SK-N-SH treated with all-trans-retinoic acid at 6 μM for 48 hours (cell line): ENCODE results near the gene AREG.

Experiments
- ARNTL ChIP-seq: fragments of 450-650 bp; formaldehyde crosslinking; IDR thresholded peaks from 2 replicates; pipeline ENCODE4 v1.5.0; 2020; ENCODE audit warnings: low read depth, mild to moderate bottlenecking, moderate library complexity, borderline replicate concordance
- CSDC2 ChIP-seq: fragments of 250-450 bp; sonication (Bioruptor Pico); IDR thresholded peaks from 2 replicates; pipeline ENCODE4 v1.5.0; 2020; ENCODE audit warnings: mild to moderate bottlenecking, moderate library complexity
- ESRRG ChIP-seq: fragments of 250-450 bp; sonication (Bioruptor Pico); IDR thresholded peaks from 2 replicates; pipeline ENCODE4 v1.6.1; 2021; ENCODE audit warnings: mild to moderate bottlenecking
- ISL1 ChIP-seq: fragments of 250-450 bp; sonication (Bioruptor Pico); IDR thresholded peaks from 2 replicates; pipeline ENCODE4 v2.1.2; 2022; ENCODE audit warnings: mild to moderate bottlenecking, moderate library complexity
- PATZ1 ChIP-seq: fragments of 250-450 bp; sonication (Bioruptor Pico); IDR thresholded peaks from 2 replicates; pipeline ENCODE4 v1.8.0; 2020; ENCODE audit warnings: mild to moderate bottlenecking, moderate library complexity, borderline replicate concordance
- RARB ChIP-seq: fragments of 250-450 bp; sonication (Bioruptor Pico); IDR thresholded peaks from 2 replicates; pipeline ENCODE4 v1.8.0; 2021; ENCODE audit warnings: mild to moderate bottlenecking, moderate library complexity
- TOX ChIP-seq: fragments of 250-450 bp; sonication (Bioruptor Pico); IDR thresholded peaks from 2 replicates; pipeline ENCODE4 v1.8.0; 2021; ENCODE audit warnings: mild to moderate bottlenecking, moderate library complexity, borderline replicate concordance
- ZC3H10 ChIP-seq: fragments of 250-450 bp; sonication (Bioruptor Pico); IDR thresholded peaks from 2 replicates; pipeline ENCODE4 v1.5.1; 2021; ENCODE audit warnings: mild to moderate bottlenecking, moderate library complexity
- ZFP30 ChIP-seq: fragments of 450-650 bp; formaldehyde crosslinking; IDR thresholded peaks from 2 replicates; pipeline ENCODE4 v1.5.0; 2022; ENCODE audit warnings: mild to moderate bottlenecking, moderate library complexity
- ZNF565 ChIP-seq: fragments of 450-650 bp; formaldehyde crosslinking; conservative IDR thresholded peaks from 2 replicates; pipeline ENCODE4 v1.5.0; 2020; ENCODE audit warnings: low read depth, mild to moderate bottlenecking, moderate library complexity
- ZNF8 ChIP-seq: fragments of 450-650 bp; formaldehyde crosslinking; IDR thresholded peaks from 2 replicates; pipeline ENCODE4 v1.5.0; 2020; ENCODE audit warnings: mild to moderate bottlenecking, moderate library complexity
- TF ChIP-seq, protein P1 (sequence below): fragments of 250-450 bp; sonication (Bioruptor Pico); IDR thresholded peaks from 2 replicates; pipeline ENCODE4 v1.8.0; 2021; ENCODE audit warnings: low read depth, mild to moderate bottlenecking, moderate library complexity, borderline replicate concordance
- TF ChIP-seq, protein P2 (sequence below): fragments of 250-450 bp; sonication (Bioruptor Pico); IDR thresholded peaks from 2 replicates; pipeline ENCODE4 v1.5.1; 2021; ENCODE audit warnings: mild to moderate bottlenecking, moderate library complexity

- TF ChIP-seq ZNF565 (CRISPR knock-in tag) (no peak), ARNTL (CRISPR knock-in tag) (no peak), RARB (CRISPR knock-in tag) (no peak), CSDC2 (CRISPR knock-in tag) (no peak), ESRRG (CRISPR knock-in tag) (no peak), ZC3H10 (CRISPR knock-in tag) (no peak), TOX (no peak), PATZ1 (CRISPR knock-in tag) (no peak), ZNF8 (CRISPR knock-in tag) (no peak), ZFP30 (CRISPR knock-in tag) (no peak), ISL1 (CRISPR knock-in tag) (no peak)
- TF ChIP-seq, protein P1, sequence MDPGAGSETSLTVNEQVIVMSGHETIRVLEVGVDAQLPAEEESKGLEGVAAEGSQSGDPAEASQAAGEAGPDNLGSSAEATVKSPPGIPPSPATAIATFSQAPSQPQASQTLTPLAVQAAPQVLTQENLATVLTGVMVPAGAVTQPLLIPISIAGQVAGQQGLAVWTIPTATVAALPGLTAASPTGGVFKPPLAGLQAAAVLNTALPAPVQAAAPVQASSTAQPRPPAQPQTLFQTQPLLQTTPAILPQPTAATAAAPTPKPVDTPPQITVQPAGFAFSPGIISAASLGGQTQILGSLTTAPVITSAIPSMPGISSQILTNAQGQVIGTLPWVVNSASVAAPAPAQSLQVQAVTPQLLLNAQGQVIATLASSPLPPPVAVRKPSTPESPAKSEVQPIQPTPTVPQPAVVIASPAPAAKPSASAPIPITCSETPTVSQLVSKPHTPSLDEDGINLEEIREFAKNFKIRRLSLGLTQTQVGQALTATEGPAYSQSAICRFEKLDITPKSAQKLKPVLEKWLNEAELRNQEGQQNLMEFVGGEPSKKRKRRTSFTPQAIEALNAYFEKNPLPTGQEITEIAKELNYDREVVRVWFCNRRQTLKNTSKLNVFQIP = no peak
- TF ChIP-seq, protein P2, sequence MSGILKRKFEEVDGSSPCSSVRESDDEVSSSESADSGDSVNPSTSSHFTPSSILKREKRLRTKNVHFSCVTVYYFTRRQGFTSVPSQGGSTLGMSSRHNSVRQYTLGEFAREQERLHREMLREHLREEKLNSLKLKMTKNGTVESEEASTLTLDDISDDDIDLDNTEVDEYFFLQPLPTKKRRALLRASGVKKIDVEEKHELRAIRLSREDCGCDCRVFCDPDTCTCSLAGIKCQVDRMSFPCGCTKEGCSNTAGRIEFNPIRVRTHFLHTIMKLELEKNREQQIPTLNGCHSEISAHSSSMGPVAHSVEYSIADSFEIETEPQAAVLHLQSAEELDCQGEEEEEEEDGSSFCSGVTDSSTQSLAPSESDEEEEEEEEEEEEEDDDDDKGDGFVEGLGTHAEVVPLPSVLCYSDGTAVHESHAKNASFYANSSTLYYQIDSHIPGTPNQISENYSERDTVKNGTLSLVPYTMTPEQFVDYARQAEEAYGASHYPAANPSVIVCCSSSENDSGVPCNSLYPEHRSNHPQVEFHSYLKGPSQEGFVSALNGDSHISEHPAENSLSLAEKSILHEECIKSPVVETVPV (CRISPR knock-in tag) = no peak
Observed at GRCh38 chr4:74474345-74475090, 29.6 kb downstream of the AREG start.
